ENCODE results near the gene PAFAH1B1.
"Not testable (repeated sequence)": the region's sequence is repeated elsewhere in the genome, so short reads cannot be mapped to it uniquely, and the experiment has no call there.

PAFAH1B1 gene

GRCh38 chr17:2691069-2691871 is 97.8 kb downstream of the PAFAH1B1 start:
- Histone ChIP-seq H3K4me3 (ENCODE audit: low read length) (no peak overlapping the region), H2AFZ (ENCODE audit: low read depth, low read length) (no peak overlapping the region), H3K9me3 (ENCODE audit: low read length) (no peaks in the 10 kb centered on the region), H3K27me3 (ENCODE audit: insufficient read depth, low read length) (no peaks in the 10 kb centered on the region), H3K4me1 (ENCODE audit: insufficient read depth, low read length) (no peaks in the 10 kb centered on the region), H3K36me3 (ENCODE audit: insufficient read depth, low read length) (peaks cover 20% of the 10 kb centered on the region)

- Histone ChIP-seq H3K4me3 (ENCODE audit: low read length) (no peak overlapping the region), H3K9me3 (ENCODE audit: low read length) (no peaks in the 10 kb centered on the region), H3K27me3 (ENCODE audit: insufficient read depth, low read length) (no peaks in the 10 kb centered on the region), H3K36me3 (ENCODE audit: insufficient read depth, low read length) (peaks cover 24% of the 10 kb centered on the region), H3K4me1 (ENCODE audit: insufficient read depth, low read length) (no peaks in the 10 kb centered on the region), H2AFZ (ENCODE audit: low read depth, low read length) (no peak overlapping the region)
Measured at GRCh38 chr17:2691965-2692780, 98.7 kb downstream of the PAFAH1B1 start.

- no peak overlapping the region for H2AFZ ChIP-seq (ENCODE audit: low read depth, low read length)
- H3K9me3 ChIP-seq (ENCODE audit: low read length): no peaks in the 10 kb centered on the region
- no peaks in the 10 kb centered on the region for H3K4me1 ChIP-seq (ENCODE audit: insufficient read depth, low read length)
- no peak overlapping the region for H3K4me3 ChIP-seq (ENCODE audit: low read length)
- no peaks in the 10 kb centered on the region for H3K27me3 ChIP-seq (ENCODE audit: insufficient read depth, low read length)
- peaks cover 27% of the 10 kb centered on the region for H3K36me3 ChIP-seq (ENCODE audit: insufficient read depth, low read length)
Measured at GRCh38 chr17:2692781-2693135, 99.3 kb downstream of the PAFAH1B1 start.

- H3K4me3 ChIP-seq (ENCODE audit: low read length): no peak overlapping the region
- no peaks in the 10 kb centered on the region for H3K9me3 ChIP-seq (ENCODE audit: low read length)
- H3K27me3 ChIP-seq (ENCODE audit: insufficient read depth, low read length): no peaks in the 10 kb centered on the region
- H3K4me1 ChIP-seq (ENCODE audit: insufficient read depth, low read length): no peaks in the 10 kb centered on the region
- H2AFZ ChIP-seq (ENCODE audit: low read depth, low read length): no peak overlapping the region
- H3K36me3 ChIP-seq (ENCODE audit: insufficient read depth, low read length): peaks cover 35% of the 10 kb centered on the region
Measured at GRCh38 chr17:2693561-2694380, 100.3 kb downstream of the PAFAH1B1 start.

GRCh38 chr17:2694381-2695242 is 101.2 kb downstream of the PAFAH1B1 start:
- no peaks in the 10 kb centered on the region for H3K27me3 ChIP-seq (ENCODE audit: insufficient read depth, low read length)
- peaks cover 40% of the 10 kb centered on the region for H3K36me3 ChIP-seq (ENCODE audit: insufficient read depth, low read length)

GRCh38 chr17:2695243-2695960 is 101.9 kb downstream of the PAFAH1B1 start:
- Histone ChIP-seq H3K36me3 (ENCODE audit: insufficient read depth, low read length) (peaks cover 46% of the 10 kb centered on the region), H3K4me3 (ENCODE audit: low read length) (no peak overlapping the region), H3K4me1 (ENCODE audit: insufficient read depth, low read length) (no peaks in the 10 kb centered on the region)

More at GRCh38 chr17:2694381-2695242, 101.2 kb downstream of the PAFAH1B1 start:
- Histone ChIP-seq H2AFZ (ENCODE audit: low read depth, low read length) (no peak overlapping the region), H3K9me3 (ENCODE audit: low read length) (no peaks in the 10 kb centered on the region), H3K4me3 (ENCODE audit: low read length) (no peak overlapping the region), H3K4me1 (ENCODE audit: insufficient read depth, low read length) (no peaks in the 10 kb centered on the region)

GRCh38 chr17:2695961-2696760 is 102.7 kb downstream of the PAFAH1B1 start:
- peaks cover 53% of the 10 kb centered on the region for H3K36me3 ChIP-seq (ENCODE audit: insufficient read depth, low read length)

More at GRCh38 chr17:2695243-2695960, 101.9 kb downstream of the PAFAH1B1 start:
- Histone ChIP-seq H2AFZ (ENCODE audit: low read depth, low read length) (no peak overlapping the region), H3K9me3 (ENCODE audit: low read length) (no peaks in the 10 kb centered on the region), H3K27me3 (ENCODE audit: insufficient read depth, low read length) (no peaks in the 10 kb centered on the region)

GRCh38 chr17:2697611-2698162 is 104.2 kb downstream of the PAFAH1B1 start:
- H3K9me3 ChIP-seq (ENCODE audit: low read length): no peaks in the 10 kb centered on the region

More at GRCh38 chr17:2695961-2696760, 102.7 kb downstream of the PAFAH1B1 start:
- H3K4me1 ChIP-seq (ENCODE audit: insufficient read depth, low read length): no peaks in the 10 kb centered on the region
- no peak overlapping the region for H3K4me3 ChIP-seq (ENCODE audit: low read length)
- no peak overlapping the region for H2AFZ ChIP-seq (ENCODE audit: low read depth, low read length)
- no peaks in the 10 kb centered on the region for H3K27me3 ChIP-seq (ENCODE audit: insufficient read depth, low read length)
- no peaks in the 10 kb centered on the region for H3K9me3 ChIP-seq (ENCODE audit: low read length)

GRCh38 chr17:2699216-2699805 is 105.9 kb downstream of the PAFAH1B1 start:
- not testable (repeated sequence) for H3K4me1 ChIP-seq (ENCODE audit: insufficient read depth, low read length); H2AFZ ChIP-seq (ENCODE audit: low read depth, low read length); H3K9me3 ChIP-seq (ENCODE audit: low read length); H3K4me3 ChIP-seq (ENCODE audit: low read length); H3K27me3 ChIP-seq (ENCODE audit: insufficient read depth, low read length)
- peaks cover 62% of the 10 kb centered on the region for H3K36me3 ChIP-seq (ENCODE audit: insufficient read depth, low read length)

More at GRCh38 chr17:2697611-2698162, 104.2 kb downstream of the PAFAH1B1 start:
- no peak overlapping the region for H3K4me3 ChIP-seq (ENCODE audit: low read length)
- H2AFZ ChIP-seq (ENCODE audit: low read depth, low read length): no peak overlapping the region
- no peaks in the 10 kb centered on the region for H3K27me3 ChIP-seq (ENCODE audit: insufficient read depth, low read length)
- no peaks in the 10 kb centered on the region for H3K4me1 ChIP-seq (ENCODE audit: insufficient read depth, low read length)
- peaks cover 57% of the 10 kb centered on the region for H3K36me3 ChIP-seq (ENCODE audit: insufficient read depth, low read length)

GRCh38 chr17:2700030-2700490 is 106.6 kb downstream of the PAFAH1B1 start:
- Histone ChIP-seq H3K4me3 (ENCODE audit: low read length) (no peak overlapping the region), H3K36me3 (ENCODE audit: insufficient read depth, low read length) (peaks cover 60% of the 10 kb centered on the region), H2AFZ (ENCODE audit: low read depth, low read length) (no peak overlapping the region), H3K9me3 (ENCODE audit: low read length) (no peaks in the 10 kb centered on the region), H3K4me1 (ENCODE audit: insufficient read depth, low read length) (no peaks in the 10 kb centered on the region), H3K27me3 (ENCODE audit: insufficient read depth, low read length) (no peaks in the 10 kb centered on the region)

All from neuron (in vitro differentiated cells).